Glomerular endothelial cell (primary cell): ENCODE data around the gene EYA4. TPM values are rescaled to one million over a fixed set of nuclear protein-coding genes. Genes with fewer than 3 reads are reported as not detected.

Experiments
- DNase-seq: peaks from one replicate; pipeline ENCODE4 v3.0.0-alpha.2; 2011; ENCODE audit warnings: low read depth, low spot score; ENCODE audit errors: extremely low read depth
- total RNA-seq: library from RNA; depleted of rRNA; stranded (reverse); fragments of >200 nt; gene quantifications from 2 replicates; pipeline ENCODE4 v1.2.3, GENCODE V29; 2015

The EYA4 gene
- total RNA-seq, 1 donor from 2014 or later = 0.12 TPM

- no peak for DNase-seq
Measured at GRCh38 chr6:133343220-133343619, 102.1 kb downstream of the EYA4 start.

- DNase-seq = no peak
Measured at GRCh38 chr6:133348846-133349245, 107.7 kb downstream of the EYA4 start.

GRCh38 chr6:133350928-133351327 lies 109.8 kb downstream of the EYA4 start:
- no peak for DNase-seq

- DNase-seq = no peak
Measured at GRCh38 chr6:133352046-133352445, 110.9 kb downstream of the EYA4 start.

GRCh38 chr6:133353061-133353460 lies 111.9 kb downstream of the EYA4 start:
- no peak for DNase-seq

- no peak for DNase-seq
Measured at GRCh38 chr6:133355922-133356321, 114.8 kb downstream of the EYA4 start.

- no peak for DNase-seq
Measured at GRCh38 chr6:133358574-133359150, 117.5 kb downstream of the EYA4 start.

- DNase-seq = no peak
Measured at GRCh38 chr6:133359256-133359655, 118.1 kb downstream of the EYA4 start.

- DNase-seq = no peak
Measured at GRCh38 chr6:133359760-133360159, 118.6 kb downstream of the EYA4 start.

- no peak for DNase-seq
Measured at GRCh38 chr6:133360194-133360593, 119.0 kb downstream of the EYA4 start.

GRCh38 chr6:133362813-133363212 lies 121.7 kb downstream of the EYA4 start:
- no peak for DNase-seq

- DNase-seq = no peak
Measured at GRCh38 chr6:133368664-133369063, 127.5 kb downstream of the EYA4 start.

- no peak for DNase-seq
Measured at GRCh38 chr6:133369773-133370272, 128.7 kb downstream of the EYA4 start.

GRCh38 chr6:133376743-133377142 lies 135.6 kb downstream of the EYA4 start:
- DNase-seq = no peak

- DNase-seq = no peak
Measured at GRCh38 chr6:133377219-133377618, 136.1 kb downstream of the EYA4 start.

GRCh38 chr6:133380047-133380446 lies 138.9 kb downstream of the EYA4 start:
- DNase-seq = no peak

GRCh38 chr6:133380723-133381122 lies 139.6 kb downstream of the EYA4 start:
- DNase-seq = no peak

GRCh38 chr6:133388731-133389130 lies 147.6 kb downstream of the EYA4 start:
- DNase-seq = no peak

- no peak for DNase-seq
Measured at GRCh38 chr6:133390168-133390567, 149.0 kb downstream of the EYA4 start.

GRCh38 chr6:133392015-133392414 lies 150.9 kb downstream of the EYA4 start:
- no peak for DNase-seq

GRCh38 chr6:133392641-133393040 lies 151.5 kb downstream of the EYA4 start:
- no peak for DNase-seq

GRCh38 chr6:133393891-133394290 lies 152.7 kb downstream of the EYA4 start:
- DNase-seq = no peak

GRCh38 chr6:133394630-133395029 lies 153.5 kb downstream of the EYA4 start:
- no peak for DNase-seq
